Activated CD4-positive, alpha-beta T cell treated with anti-CD3 and anti-CD28 coated beads, Interleukin-2, Interleukin-6, amounts not matched to agents 100 ng/mL and 50 ng/mL, durations not matched to agents 16 hours and 8 hours (primary cell): ENCODE data around the gene C3orf20.

Source experiments
- DNase-seq: peaks from one replicate; pipeline ENCODE4 v3.0.0-alpha.2; 2020

Gene C3orf20

DNA sequence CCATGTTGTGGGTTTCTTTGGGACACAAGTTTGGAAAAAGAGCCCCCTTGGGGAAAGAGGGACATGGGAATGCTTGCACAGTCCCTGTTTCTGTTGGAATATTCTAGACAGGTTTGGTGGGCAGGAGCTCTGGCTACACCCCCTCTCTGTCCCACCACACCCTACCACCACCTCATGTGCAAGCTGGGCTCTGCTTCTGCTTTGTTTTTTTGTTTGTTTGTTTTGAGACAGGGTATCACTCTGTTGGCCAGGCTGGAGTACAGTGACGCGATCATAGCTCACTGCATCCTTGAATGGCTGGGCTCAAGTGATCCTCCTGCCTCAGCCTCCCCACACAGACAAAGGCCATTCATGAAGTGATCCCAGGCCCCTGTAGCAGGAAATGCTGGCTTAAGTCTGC is 86.9 kb downstream of the C3orf20 start:
- no peak for DNase-seq

DNA sequence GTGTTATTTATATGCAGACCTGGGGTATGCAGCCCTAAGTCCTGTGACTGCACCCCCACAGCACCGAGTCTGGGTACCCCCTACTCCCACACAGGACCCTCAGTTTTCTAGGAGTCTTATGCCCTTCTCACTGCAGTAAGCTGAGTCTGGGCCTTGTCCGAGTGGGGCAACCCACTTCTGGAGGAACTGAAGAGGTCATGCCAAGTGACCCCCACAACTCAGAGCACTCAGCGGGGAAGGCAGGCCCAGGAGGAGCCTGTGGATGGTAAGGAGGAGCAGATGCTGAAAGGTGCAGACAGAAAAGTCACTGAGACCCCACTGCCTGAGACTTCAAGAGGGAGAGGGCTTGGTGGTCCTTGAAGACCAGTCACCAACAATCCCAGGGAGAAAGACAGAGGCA is 87.8 kb downstream of the C3orf20 start:
- DNase-seq = no peak

DNA sequence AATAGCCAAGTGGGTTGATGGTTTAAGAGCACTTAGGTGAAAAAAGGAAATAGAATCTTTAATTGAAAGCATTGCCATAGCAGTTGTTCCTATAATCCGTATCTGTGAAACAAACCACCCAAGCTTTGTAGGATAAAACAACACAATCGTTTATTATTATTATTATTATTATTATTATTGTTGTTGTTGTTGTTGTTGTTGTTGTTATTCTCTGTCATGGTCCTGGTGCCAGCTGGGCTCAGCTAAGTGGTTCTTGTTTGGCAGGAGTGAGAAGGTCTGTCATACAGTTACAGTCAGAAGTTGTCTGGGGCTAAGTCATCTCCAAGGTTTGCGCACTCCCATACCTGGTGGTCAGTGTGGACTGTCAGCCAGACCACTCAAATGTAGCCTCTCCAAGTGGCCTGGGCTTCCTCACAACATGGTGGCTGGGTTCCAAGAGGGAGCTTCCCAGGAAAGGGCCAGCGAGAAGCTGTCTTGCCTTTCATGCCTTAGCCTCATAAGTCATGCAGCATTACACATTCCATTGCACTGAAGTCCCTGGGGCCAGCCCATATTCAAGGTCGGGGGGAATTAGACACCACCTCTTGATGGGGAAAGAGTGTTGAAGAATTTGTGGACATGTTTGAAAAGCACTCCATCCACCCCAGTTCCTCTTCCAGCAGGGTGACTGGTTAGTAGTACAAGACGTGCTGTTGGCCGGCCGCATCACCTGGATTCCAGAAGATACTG is 89.6 kb downstream of the C3orf20 start:
- no peak for DNase-seq

DNA sequence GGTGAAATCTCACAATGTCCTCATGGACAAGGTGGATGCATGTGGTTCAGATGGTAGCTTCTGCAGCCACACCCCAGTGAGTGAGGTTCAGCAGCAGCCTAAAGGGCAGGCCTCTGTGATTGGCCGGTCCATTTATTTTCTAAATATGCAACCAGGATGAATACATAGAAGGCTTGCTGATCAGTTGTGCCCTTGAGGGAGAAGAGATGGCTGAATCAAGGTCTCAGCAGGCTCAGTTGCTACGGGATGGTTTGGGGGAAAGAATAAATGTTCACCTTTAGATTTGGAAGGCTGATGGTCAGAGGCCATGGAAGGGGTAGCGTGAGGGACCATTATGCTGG is 90.1 kb downstream of the C3orf20 start:
- no peak for DNase-seq

DNA sequence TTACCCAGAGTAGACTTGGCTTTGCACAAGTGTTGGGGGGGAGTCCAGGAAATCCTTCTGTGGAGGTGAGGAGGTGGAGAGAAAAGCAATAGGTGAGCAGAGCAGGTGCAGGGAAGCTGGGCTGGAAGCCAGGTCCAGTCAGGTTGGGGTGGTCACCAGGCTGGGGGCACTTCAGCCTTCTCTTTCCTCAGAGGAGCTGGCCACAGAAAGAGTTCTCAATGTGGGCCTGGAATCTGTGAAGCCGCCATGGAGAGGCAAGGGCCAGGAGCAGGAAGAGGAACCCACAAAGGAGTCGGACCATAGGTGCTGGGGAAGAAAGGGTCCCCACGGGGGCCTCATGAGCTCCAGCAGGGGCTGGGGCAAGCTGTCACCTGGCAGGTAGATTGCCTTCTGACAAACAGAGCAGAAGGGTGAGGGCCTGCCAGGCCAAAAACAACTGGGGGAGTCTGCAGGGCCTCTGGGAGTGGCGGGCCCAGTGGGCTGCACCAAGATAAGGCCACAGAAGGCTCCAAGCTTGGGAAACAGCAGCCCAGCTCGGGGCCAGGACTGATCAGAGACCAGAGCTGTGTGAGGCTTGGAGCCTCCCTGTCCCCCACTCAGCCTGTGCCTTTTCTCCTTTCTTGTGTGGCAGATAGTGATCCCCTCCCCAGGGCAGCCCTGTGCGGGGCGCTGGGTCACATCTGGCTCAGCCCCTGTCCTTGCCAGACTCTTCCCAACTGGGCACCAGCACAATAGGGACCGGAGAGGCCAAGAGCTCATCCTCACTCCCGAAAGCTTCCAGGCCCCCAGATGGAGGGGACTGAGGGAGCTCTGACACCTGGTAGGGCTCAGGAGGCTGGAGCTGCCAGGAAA is 90.9 kb downstream of the C3orf20 start:
- DNase-seq = no peak

DNA sequence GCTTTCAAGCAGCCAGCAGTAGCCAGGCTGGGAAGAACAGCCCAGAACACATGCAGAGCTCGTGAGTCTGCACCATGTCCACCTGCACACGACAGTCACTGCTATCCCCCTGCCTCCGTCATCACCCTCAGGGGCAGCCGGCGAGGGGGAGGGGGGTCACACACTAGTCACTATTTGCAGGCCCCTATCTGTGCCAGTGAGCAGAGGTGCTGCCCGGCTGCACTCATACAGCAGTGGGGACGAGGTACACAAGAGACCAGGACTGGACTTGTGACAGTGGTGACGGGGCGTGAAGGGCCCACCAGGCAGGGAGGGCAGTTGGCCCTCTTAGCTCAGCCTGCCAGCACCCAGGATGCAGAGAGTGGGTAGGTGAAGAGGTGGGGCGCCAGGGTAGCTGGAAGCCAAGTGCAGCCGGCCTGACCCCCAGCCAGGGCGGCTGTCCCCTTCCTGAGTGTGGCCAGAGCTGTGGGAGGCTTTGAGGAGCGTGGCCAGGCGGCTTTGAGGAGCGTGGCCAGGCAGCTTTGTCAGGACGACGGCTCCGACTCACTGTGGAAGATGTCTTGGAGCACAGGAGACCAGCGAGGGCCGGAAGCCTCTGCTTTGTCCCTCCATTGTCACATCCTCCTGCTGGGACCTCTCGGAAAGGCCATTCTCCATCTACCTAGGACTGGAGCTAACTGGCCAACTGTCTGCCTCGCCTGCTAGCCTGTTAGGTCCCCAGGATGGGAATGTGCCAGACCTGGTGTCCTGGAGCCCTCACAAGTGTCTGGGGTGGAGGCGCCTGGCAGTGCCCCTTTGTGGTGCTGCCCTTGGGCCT is 91.7 kb downstream of the C3orf20 start:
- DNase-seq = no peak

DNA sequence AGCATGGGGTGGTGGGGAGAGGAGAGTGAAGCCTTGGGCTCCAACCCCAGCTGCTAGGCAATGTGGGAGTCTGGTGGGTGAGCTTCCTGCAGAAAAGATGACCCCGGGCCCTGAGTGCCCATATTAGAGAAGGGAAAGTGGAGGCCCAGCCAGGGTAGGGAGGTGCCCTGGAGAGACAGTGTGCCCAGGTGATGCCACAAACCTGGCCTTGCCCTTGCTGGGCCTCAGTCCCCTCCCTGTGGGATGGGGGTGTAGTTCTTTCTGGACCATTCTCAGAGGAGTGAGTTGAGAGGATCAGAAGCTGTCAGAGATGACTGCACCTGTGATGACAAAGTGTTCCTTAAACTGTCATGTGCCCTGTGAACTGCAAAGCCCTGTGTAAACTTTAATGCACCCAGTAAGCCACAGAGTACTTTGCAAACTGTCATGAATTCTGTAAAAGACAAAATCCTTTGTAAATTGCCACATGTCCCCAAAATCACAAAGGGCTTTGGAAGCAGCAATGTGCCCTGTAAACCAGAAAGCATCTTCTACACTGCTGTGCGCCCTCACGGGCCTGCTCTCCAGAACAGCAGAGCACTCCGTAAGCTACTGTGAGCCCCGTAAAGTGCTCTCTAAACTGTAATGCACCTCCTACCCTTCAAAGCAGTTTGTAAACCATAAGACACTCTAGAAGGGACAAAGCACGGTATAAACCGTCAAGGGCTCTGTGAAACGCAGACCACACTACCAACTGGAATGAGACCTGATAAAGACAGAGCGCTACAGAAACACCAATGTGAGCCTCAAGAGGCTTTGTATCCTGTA is 92.5 kb downstream of the C3orf20 start:
- DNase-seq = no peak

DNA sequence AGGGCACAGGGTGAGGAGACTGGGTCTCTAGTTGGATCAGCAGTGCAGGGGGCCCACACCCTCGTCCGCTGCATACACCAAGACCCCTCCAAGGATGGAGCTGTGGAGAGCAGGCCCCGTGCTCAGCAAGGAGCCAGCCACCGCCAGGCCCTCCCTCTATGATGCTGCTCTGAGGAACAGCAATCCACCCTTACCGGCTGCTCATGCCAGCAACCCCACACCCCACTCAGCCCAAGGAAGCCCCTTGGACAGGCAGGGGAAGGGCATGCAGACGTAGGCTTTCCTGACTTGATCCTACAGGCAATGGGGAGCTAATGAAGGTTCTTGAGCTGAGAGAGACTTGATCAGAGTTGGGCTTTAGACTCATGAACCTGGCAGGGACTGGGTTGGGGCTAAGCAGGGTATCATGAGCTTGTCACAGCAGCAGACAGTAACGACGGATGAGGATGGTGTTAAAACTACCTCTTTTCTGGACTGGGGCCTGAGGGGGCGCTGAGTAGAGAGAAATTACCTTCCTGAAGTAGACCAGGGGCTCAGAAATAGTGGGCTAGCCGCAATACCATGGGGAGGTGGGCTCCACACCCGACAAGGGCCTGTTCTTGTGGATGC is 93.3 kb downstream of the C3orf20 start:
- no peak for DNase-seq

DNA sequence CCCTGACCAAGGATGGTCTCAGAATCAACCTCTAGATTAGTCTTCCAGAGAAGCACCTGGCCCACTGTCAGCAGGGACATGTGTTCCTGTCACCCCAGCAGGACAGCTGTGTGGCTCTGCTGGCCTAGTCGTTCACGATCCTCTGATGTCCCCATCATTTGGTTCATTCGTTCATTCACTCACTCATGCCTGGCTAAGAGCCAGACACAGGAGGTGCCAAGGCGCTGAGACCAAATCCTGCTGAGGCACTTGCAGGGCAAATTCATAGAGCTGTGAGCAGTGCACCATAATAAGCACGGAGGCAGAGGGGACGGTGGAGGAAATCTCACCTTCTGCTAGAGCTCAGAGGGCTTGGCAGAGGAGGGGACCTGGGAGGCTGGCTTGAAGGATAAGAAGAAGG is 93.9 kb downstream of the C3orf20 start:
- DNase-seq = no peak

DNA sequence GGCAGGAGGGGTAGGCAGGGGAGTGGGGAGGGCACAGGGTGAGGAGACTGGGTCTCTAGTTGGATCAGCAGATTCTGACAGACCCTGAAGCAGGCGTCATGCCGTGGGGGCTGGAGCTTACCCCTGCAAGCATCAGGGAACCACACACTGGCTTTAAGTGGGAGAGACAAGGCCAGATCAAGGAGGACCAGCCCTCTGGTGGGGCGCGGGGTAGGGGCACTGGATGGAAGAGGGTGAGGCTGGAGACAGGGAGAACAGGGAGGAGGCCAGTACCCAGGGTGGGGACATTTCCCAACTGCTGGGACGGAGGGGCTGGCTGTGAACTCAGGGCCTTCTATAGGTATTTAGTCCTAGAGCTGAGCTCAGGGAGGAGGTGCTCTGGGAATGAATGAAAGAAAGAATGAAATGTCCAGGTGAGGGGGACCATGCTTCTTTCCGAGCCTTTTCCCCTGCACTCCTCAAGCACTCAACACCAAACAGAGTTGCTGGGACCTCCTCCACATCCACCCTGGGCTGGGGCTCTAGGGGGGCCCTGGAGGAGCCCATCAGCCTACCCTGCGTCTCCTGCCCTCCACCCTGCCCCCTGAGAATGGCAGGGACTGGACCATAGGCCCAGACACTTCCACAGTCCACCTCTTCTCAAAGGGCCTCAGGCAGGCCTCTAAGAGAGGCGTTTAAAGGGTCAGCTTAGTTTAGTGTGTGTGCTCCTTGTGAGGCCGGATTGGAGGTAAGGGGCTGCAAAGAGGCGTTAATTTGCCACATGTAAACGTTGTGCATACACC is 94.8 kb downstream of the C3orf20 start:
- no peak for DNase-seq

DNA sequence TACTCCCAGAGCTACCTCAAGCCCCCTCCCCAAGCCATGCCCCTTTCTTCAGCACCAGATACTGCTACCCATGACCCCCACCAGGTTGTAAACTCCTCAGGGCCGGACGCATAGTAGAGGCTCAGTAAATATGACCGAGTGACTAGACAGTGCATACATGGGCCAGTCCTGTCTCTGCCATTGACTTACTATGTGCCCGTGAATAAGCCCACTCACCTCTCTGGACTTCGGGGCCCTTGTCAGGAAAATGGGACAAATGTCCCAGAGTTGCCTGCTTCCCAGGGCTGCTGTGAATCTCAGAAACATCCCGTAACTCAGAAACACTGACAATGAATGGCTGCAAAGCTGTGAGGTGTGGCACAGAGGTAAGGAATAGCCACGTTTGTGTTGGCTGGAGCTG is 95.7 kb downstream of the C3orf20 start:
- no peak for DNase-seq

DNA sequence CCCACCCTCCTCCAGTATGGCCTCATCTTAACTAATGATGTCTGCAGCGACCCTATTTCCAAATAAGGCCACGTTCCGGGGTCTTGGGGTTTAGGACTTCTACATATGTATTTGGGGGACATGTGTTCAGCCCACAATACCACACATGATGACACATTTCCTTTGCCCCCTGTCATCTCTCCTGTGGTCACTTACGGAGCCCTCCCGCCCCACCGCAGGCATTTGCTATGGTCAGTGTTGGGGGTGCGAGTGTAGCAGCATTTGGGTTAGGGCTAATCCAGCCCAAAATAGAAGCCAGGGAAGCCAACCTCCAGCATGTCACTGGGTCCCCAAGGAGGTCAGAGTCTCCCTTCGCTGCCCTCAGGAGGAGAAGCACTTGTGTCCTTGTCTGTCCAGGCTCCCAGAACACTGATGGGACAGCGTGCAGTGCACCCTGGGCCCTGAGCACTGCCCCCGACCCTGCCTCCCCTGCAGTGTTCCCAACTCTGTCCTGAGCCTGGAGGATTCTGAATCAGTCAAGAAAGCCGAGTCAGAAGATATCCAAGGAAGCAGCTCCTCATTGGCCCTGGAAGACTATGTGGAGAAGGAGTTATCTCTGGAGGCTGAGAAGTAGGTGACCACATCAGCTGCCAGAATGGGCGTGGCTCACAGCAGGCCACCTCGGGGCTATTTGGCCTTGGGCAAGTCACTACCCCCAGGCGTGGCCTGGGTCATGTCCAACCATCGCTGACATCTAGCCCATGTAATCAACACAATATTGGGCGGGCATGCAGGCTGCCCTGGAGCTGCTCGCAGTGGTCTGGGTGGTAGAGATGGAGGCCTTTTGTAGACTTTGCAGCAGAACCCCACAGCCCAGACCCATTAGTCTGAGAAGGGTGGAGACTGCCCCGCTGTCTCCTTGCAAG is 96.9 kb downstream of the C3orf20 start:
- no peak for DNase-seq

DNA sequence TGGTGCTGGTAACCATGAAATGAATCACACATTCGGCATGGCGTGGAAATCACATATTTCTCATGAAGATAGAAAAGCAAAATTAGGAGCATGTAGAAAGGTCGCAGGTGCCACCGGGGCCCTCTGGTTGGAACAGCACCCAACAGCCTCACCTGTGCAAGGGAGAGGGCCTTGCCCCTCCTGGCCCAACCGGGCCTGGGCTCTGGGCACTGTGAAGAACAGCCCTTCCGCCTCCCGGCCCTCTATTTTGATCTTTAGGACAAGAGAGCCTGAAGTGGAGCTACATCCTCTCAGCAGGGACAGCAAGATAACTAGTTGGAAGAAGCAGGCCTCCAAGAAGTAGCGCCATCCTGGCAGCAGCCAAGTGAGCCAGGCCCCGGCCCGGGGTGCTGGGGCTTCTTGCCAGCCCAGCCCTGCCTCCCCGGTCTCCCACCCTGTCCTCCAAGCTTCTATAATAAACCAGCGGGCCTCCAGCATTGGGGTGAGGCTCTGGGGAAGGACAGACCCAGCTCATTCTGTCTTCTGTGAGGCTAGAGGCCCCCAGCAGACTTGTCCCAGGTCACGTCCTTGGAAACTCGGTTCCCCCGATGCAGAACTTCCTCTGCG is 97.7 kb downstream of the C3orf20 start:
- DNase-seq = no peak

DNA sequence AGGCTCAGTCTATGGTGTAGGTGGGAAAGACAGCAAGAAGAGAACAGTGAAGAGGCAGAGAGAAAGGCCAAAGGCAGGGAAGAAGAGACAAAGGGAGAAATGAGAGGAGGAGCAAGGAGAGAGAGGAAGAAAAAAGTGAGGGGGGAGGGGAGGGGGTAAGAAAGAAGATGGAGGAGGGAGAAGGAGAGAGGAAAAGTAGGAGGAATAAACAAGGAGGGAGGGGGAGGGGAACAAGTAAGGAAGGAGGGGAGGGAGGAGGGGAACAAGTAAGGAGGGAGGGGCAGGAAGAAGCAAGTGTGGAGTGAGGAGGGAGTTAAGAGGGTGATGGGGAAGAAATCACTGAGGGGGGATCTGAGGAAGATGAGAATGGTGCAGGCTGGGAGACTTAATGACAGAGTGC is 98.3 kb downstream of the C3orf20 start:
- no peak for DNase-seq

DNA sequence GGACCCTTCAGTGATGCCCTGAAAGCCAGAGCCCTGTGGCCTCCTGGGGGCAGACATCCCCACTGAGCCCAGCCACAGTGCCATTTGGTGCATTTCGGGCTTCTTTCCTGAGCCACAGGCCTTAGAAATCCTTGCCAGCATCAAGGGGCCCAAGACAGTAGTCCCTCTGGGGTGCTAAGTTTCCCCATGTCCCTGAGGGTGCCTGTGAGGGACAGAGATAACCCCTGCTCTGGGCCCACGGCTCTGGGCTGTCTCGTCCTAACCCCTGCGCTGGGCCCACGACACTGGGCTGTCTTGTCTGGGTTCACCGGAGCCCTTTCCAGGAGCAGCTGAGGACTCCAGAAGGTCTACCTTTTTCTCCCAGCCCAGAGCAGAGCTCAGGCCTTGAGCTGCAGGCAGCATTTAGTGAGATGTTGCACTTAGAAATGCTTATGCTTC is 98.8 kb downstream of the C3orf20 start:
- DNase-seq = no peak

DNA sequence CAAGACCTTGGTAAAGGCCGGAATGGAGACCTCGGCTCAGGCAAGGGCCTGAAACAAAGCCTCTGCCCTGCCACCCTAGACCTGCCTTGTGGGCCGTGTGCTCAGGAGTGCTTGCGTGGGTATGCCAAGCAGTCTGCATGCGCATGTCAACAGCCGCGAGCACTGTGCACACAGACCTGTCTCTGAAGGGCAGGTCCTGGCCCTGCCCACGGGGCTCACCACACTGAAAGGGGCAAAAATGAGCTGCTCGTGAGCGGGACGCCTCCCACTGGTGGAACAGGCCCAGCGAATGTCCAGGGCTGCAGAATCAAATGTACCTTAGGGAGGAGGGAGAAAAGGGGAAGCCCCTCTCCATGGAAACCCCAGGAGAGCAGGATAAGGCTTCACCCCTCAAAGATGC is 99.5 kb downstream of the C3orf20 start:
- no peak for DNase-seq

DNA sequence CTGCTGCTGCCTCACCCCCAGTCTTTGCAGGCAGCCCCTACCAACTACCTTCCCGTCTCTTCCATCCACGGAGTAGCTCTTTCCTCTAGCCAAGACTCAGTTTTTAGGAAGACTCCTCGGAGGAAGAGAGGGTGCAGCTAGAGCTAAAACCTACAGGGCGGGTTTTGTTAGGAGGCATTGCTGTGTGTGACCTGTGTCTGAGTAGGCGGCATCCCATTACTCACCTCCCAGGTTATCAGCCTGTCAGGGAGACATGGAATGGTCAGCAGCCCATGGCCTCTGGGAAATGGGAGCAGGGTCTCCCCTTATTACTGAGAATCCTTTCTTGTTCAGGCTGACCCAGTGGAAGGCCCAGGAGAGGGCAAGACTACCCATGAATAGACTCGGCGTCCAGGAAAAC is 100.1 kb downstream of the C3orf20 start:
- DNase-seq = no peak

DNA sequence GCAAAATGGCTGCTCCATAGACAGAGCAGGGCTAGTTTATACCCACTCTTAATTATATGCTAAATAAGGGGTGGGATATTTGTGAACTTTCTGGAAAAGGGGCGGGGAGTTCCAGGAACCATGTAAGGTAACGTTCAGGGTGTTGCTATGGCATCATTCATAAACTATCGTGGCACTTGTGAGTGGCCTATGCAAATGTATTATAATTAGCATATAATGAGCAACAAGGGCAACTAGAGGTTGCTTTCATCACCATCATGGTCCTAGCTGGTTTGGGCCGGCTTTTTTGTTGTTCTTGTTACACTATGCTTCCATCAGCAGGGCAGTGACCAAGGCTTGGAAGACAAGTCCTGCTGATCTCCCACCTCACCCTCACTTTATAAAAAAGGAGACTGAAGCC is 100.6 kb downstream of the C3orf20 start:
- no peak for DNase-seq

DNA sequence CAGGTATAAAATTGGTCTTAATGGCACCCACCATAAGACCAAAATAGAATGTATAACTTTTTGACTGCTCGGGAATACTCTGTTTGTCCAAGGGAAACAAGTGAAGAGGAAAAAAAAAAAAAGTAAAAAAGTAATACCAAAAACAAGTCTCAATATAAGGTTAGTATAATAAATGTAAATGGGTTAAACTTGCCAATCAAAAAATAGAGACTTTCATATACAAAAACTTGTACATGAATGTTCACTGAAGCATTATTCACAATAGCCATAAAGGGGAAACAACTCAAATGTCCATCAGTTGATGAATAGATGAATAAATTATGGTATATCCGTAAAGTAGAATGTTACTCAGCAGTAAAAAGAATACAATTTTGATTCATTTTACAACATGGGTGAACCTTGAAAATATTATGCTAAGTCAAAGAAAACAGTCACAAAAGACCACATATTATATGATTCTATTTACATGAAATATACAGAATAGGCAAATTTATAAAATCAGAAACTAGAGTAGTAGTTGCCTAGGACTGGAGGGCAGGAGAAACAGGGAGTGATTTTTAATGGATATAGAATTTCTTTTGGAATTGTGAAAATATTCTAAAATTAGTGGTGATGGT is 104.2 kb downstream of the C3orf20 start:
- DNase-seq = no peak
